ENCODE data around the gene DOK4. TPM values are rescaled to one million over a fixed set of nuclear protein-coding genes. Genes with fewer than 3 reads are reported as not detected.

DOK4 gene
- total RNA-seq, 1 experiment from 2014 or later = 14.4 TPM

GRCh38 chr16:57516176-57516725 lies 30.0 kb upstream of the DOK4 start (continued):
- TF ChIP-seq EGR1 (IDR thresholded peaks at IDR 0.05; ENCODE audit: low read depth) = no peak
- TF ChIP-seq YY1 (IDR thresholded peaks at IDR 0.05; ENCODE audit: extremely low read depth, insufficient replicate concordance, low read depth, low read length) = no peak
- no peak for TF ChIP-seq ZNF274 (IDR thresholded peaks at IDR 0.05; ENCODE audit: low read depth, low read length)
- TF ChIP-seq SIN3A (IDR thresholded peaks at IDR 0.05; ENCODE audit: low read depth) = no peak
- TF ChIP-seq JUND (IDR thresholded peaks at IDR 0.05) = no peak

GRCh38 chr16:57514791-57515600 lies 28.7 kb upstream of the DOK4 start:
- Histone ChIP-seq H3K36me3 (ENCODE audit: control insufficient read depth in 1 of 2, insufficient read depth in 2 of 2, low read length in 2 of 2) (no peaks in the 10 kb centered on the region), H3K9ac (ENCODE audit: low read length) (no peak overlapping the region), H2AFZ (ENCODE audit: low read depth, low read length, poor library complexity, severe bottlenecking) (no peak overlapping the region), H3K4me1 (ENCODE audit: control insufficient read depth in 1 of 2, insufficient read depth in 2 of 2, low read length in 2 of 2) (no peaks in the 10 kb centered on the region), H3K4me2 (ENCODE audit: low read length) (no peak overlapping the region), H3K9me3 (ENCODE audit: control insufficient read depth in 1 of 2, insufficient read depth in 1 of 2, low read depth in 1 of 2, low read length in 2 of 2) (no peaks in the 10 kb centered on the region), H4K20me1 (ENCODE audit: insufficient read depth) (no peaks in the 10 kb centered on the region), H3K4me3 (replicated peaks in 1 of 2; ENCODE audit: low read depth in 1 of 2, low read length in 2 of 2) (no peak overlapping the region), H3K79me2 (ENCODE audit: insufficient read depth, low read length) (no peaks in the 10 kb centered on the region), H3K9me2 (ENCODE audit: insufficient read depth) (no peaks in the 10 kb centered on the region), H3K27me3 (ENCODE audit: insufficient read depth, low read length) (no peaks in the 10 kb centered on the region), H3K27ac (ENCODE audit: low read depth, low read length) (no peak overlapping the region)
- ATAC-seq (no peak), DNase-seq (ENCODE audit: low read depth, low spot score) (no peak)
- intact Hi-C loops (cut with micrococcal nuclease) = no loop called here
- ChIA-PET CTCF (no interaction called here), RAD21 (ENCODE audit: low non-redundant PET in 1 of 2, low total read pairs in 2 of 2, uncharacterized antibody in 2 of 2, unreplicated experiment in 2 of 2) (no interaction called here), POLR2A (no interaction called here)
- BruUV-seq (replicated peaks) = no TSS peak
- TF ChIP-seq CBX3 (IDR thresholded peaks at IDR 0.05; ENCODE audit: low read depth) = no peak
- TF ChIP-seq EZH2phosphoT487 (IDR thresholded peaks at IDR 0.05; ENCODE audit: borderline replicate concordance) = no peak
- no peak for TF ChIP-seq POLR2A (IDR thresholded peaks at IDR 0.05; ENCODE audit: borderline replicate concordance, extremely low read depth, insufficient read depth, insufficient read length)
- TF ChIP-seq CEBPB (IDR thresholded peaks at IDR 0.05; ENCODE audit: low read depth) = no peak
- TF ChIP-seq ZNF274 (IDR thresholded peaks at IDR 0.05; ENCODE audit: low read depth, low read length) = no peak
- TF ChIP-seq ELF1 (IDR thresholded peaks at IDR 0.05; ENCODE audit: borderline replicate concordance, low read depth) = no peak
- TF ChIP-seq SP1 (IDR thresholded peaks at IDR 0.05; ENCODE audit: low read depth) = no peak
- TF ChIP-seq CTCF (IDR thresholded peaks at IDR 0.05 in 2 of 3, conservative IDR thresholded peaks at IDR 0.05 in 1 of 3; ENCODE audit: borderline replicate concordance in 1 of 3, insufficient read depth in 1 of 3, low read depth in 2 of 3, low read length in 2 of 3) = no peak
- TF ChIP-seq ATF3 (IDR thresholded peaks at IDR 0.05) = no peak
- no peak for TF ChIP-seq EGR1 (IDR thresholded peaks at IDR 0.05; ENCODE audit: low read depth)
- TF ChIP-seq MAX (IDR thresholded peaks at IDR 0.05) = no peak
- TF ChIP-seq JUND (IDR thresholded peaks at IDR 0.05) = no peak
- TF ChIP-seq SRF (IDR thresholded peaks at IDR 0.05; ENCODE audit: low read depth) = no peak
- TF ChIP-seq ZBTB33 (IDR thresholded peaks at IDR 0.05; ENCODE audit: extremely low read depth, insufficient replicate concordance, low read length) = no peak
- no peak for TF ChIP-seq SIN3A (IDR thresholded peaks at IDR 0.05; ENCODE audit: low read depth)
- TF ChIP-seq YY1 (IDR thresholded peaks at IDR 0.05; ENCODE audit: extremely low read depth, insufficient replicate concordance, low read depth, low read length) = no peak
- no peak for TF ChIP-seq POLR2AphosphoS5 (IDR thresholded peaks at IDR 0.05; ENCODE audit: low read depth, low read length)
- no peak for TF ChIP-seq ZFX (IDR thresholded peaks at IDR 0.05)
